Measurements from ENCODE around the gene NAALADL2. TPM values are rescaled to one million over a fixed set of nuclear protein-coding genes. Genes with fewer than 3 reads are reported as not detected.
A peak's percentile ranks its signal among the peaks of the same experiment; 100 is the strongest.

The NAALADL2 gene
- total and polyA plus RNA-seq, 2 of the 8 experiments (the other 6 are each of a cell fraction or from before 2014, with no cell fraction given) = 0.12 to 0.22 TPM

GRCh38 chr3:175208326-175208725 is 349.2 kb downstream of the NAALADL2 start:
- Histone ChIP-seq H3K27ac (ENCODE audit: low read depth, low read length) (no peak overlapping the region), H3K9ac (replicated peaks in 1 of 4; ENCODE audit: extremely low read depth in 1 of 4, low read depth in 3 of 4, low read length in 3 of 4) (no peak overlapping the region), H4K20me1 (replicated peaks in 1 of 2; ENCODE audit: control insufficient read depth in 1 of 2, insufficient read depth in 2 of 2, low read length in 2 of 2) (no peaks in the 10 kb centered on the region), H3K23me2 (ENCODE audit: low read depth, low read length) (no peaks in the 10 kb centered on the region), H3K27me3 (replicated peaks in 1 of 4; ENCODE audit: control insufficient read depth in 3 of 4, extremely low read depth in 1 of 4, insufficient read depth in 3 of 4, low read length in 3 of 4) (no peaks in the 10 kb centered on the region), H2AK5ac (ENCODE audit: low read depth, low read length) (no peak overlapping the region), H3K4me1 (replicated peaks in 1 of 4; ENCODE audit: control insufficient read depth in 3 of 4, insufficient read depth in 4 of 4, low read length in 3 of 4) (no peaks in the 10 kb centered on the region; a peak in 1 of 7 replicates), H3K23ac (ENCODE audit: insufficient read length) (no peak overlapping the region), H2BK15ac (ENCODE audit: low read length) (no peak overlapping the region), H3K4me2 (ENCODE audit: insufficient read depth in 1 of 2, low read depth in 2 of 2, low read length in 2 of 2) (no peak overlapping the region), H2BK120ac (replicated peaks; ENCODE audit: low read depth, low read length) (no peak overlapping the region), H3K56ac (replicated peaks; ENCODE audit: insufficient read length, low read depth, low read length) (no peak overlapping the region), H3K79me2 (ENCODE audit: control insufficient read depth in 1 of 2, insufficient read depth in 2 of 2, low read length in 2 of 2) (no peaks in the 10 kb centered on the region), H2BK5ac (ENCODE audit: low read depth, low read length) (no peak overlapping the region), H4K91ac (replicated peaks; ENCODE audit: insufficient read length, low read length) (no peak overlapping the region), H3K9me3 (ENCODE audit: insufficient read depth in 2 of 2, low read depth in 1 of 2, low read length in 1 of 2) (no peaks in the 10 kb centered on the region), H3K4ac (replicated peaks; ENCODE audit: insufficient read length, low read depth, low read length) (no peak overlapping the region), H3K18ac (ENCODE audit: extremely low read depth, low read length) (no peak overlapping the region), H3K36me3 (ENCODE audit: control insufficient read depth in 2 of 4, insufficient read depth in 4 of 4, low read length in 3 of 4) (no peaks in the 10 kb centered on the region), H3K79me1 (ENCODE audit: low read depth, low read length) (no peaks in the 10 kb centered on the region), H4K5ac (ENCODE audit: insufficient read length, low read depth, low read length) (no peak overlapping the region), H2AFZ (ENCODE audit: low read length) (0 out of 2 replicates have a peak overlapping the region, but pooled peaks have one; percentile 68), H4K8ac (ENCODE audit: extremely low read depth, insufficient read depth, low read length) (no peak overlapping the region), H2BK20ac (ENCODE audit: low read length) (no peak overlapping the region), H2BK12ac (ENCODE audit: low read depth, low read length) (no peak overlapping the region), H3K14ac (ENCODE audit: insufficient read length) (no peak overlapping the region), H3K4me3 (ENCODE audit: extremely low read depth in 1 of 4, insufficient read depth in 2 of 4, low read depth in 3 of 4, low read length in 4 of 4) (no peak overlapping the region)
- ChIA-PET CTCF (ENCODE audit: partially characterized antibody) (interaction anchor here (1.8 kb wide), 1 partner anchor 733 kb away, joined by 5 read pairs; no protein-coding TSS in a partner anchor), POLR2A (ENCODE audit: partially characterized antibody) (no interaction called here)
- no peak for FAIRE-seq
- no peak for DNase-seq (ENCODE audit: low read depth in 1 of 2, low spot score in 2 of 2)
- TF ChIP-seq, protein P1, sequence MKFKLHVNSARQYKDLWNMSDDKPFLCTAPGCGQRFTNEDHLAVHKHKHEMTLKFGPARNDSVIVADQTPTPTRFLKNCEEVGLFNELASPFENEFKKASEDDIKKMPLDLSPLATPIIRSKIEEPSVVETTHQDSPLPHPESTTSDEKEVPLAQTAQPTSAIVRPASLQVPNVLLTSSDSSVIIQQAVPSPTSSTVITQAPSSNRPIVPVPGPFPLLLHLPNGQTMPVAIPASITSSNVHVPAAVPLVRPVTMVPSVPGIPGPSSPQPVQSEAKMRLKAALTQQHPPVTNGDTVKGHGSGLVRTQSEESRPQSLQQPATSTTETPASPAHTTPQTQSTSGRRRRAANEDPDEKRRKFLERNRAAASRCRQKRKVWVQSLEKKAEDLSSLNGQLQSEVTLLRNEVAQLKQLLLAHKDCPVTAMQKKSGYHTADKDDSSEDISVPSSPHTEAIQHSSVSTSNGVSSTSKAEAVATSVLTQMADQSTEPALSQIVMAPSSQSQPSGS (IDR thresholded peaks at IDR 0.05; ENCODE audit: low read length) = no peak
- no peak for TF ChIP-seq RFX5 (IDR thresholded peaks at IDR 0.05; ENCODE audit: borderline replicate concordance, low read depth, low read length)
- TF ChIP-seq, protein P2, sequence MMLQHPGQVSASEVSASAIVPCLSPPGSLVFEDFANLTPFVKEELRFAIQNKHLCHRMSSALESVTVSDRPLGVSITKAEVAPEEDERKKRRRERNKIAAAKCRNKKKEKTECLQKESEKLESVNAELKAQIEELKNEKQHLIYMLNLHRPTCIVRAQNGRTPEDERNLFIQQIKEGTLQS (IDR thresholded peaks at IDR 0.05; ENCODE audit: insufficient read depth, low read depth, low read length) = no peak
- no peak for TF ChIP-seq CTBP2 (IDR thresholded peaks at IDR 0.05; ENCODE audit: borderline replicate concordance, insufficient read depth, insufficient read length, low read length)
- TF ChIP-seq EZH2 (IDR thresholded peaks at IDR 0.05; ENCODE audit: low read depth, low read length, severe bottlenecking) = no peak
- TF ChIP-seq SAP30 (IDR thresholded peaks at IDR 0.05; ENCODE audit: insufficient read depth, insufficient replicate concordance, low read length) = no peak
- TF ChIP-seq, protein P3, sequence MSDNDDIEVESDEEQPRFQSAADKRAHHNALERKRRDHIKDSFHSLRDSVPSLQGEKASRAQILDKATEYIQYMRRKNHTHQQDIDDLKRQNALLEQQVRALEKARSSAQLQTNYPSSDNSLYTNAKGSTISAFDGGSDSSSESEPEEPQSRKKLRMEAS (IDR thresholded peaks at IDR 0.05) = 0 out of 2 replicates have a peak, but pooled peaks have one; percentile 44
- WGBS, 2 experiments (ENCODE audit: extremely low coverage in 1 of 2, insufficient coverage in 1 of 2, insufficient read length in 1 of 2, insufficient replicate concordance in 2 of 2, low coverage in 1 of 2, low lambda C conversion rate in 2 of 2, missing lambda C conversion rate in 1 of 2) = 88% methylated on average over 5 of the region's 5 CpGs; no CpG with 5 or more reads in 1 of the 2 experiments
